OCI-LY7 (cell line): ENCODE data around the gene PPP2R3A. TPM values are rescaled to one million over a fixed set of nuclear protein-coding genes. Genes with fewer than 3 reads are reported as not detected.
"Not testable (repeated sequence)": the region's sequence is repeated elsewhere in the genome, so short reads cannot be mapped to it uniquely, and the experiment has no call there.

Experiments
- BruUV-seq: library from RNA; stranded (reverse); fragments of 400-500 nt; replicated peaks from 2 replicates; lab custom pipeline; 2021; lab: Mats Ljungman, UMichigan
- CTCF ChIA-PET: fragments of 300-600 bp; sonication (Branson Sonifier 250); formaldehyde crosslinking; loops from one replicate; lab custom pipeline; 2022; ENCODE audit warnings: antibody characterized with exemption; ENCODE audit not compliant: unreplicated experiment; lab: Charles Lee
- POLR2A ChIA-PET: fragments of 300-600 bp; sonication (Branson Sonifier 250); formaldehyde crosslinking; loops from one replicate; lab custom pipeline; 2022; ENCODE audit warnings: antibody characterized with exemption; lab: Charles Lee
- DNase-seq: peaks from one replicate; pipeline ENCODE4 v3.0.0-alpha.2; 2015; ENCODE audit warnings: low spot score
- H2AFZ ChIP-seq: fragments of 200-600 bp; sonication (generic), shearing (Covaris generic); 2 replicates; pipeline ENCODE4 v1.6.1; 2014; ENCODE audit warnings: mild to moderate bottlenecking, antibody characterized with exemption, low read length, moderate library complexity
- H3K27ac ChIP-seq: fragments of 200-600 bp; sonication (generic); 2 replicates; pipeline ENCODE4 v1.5.1; 2014; ENCODE audit warnings: mixed run types, low read depth, mild to moderate bottlenecking, moderate library complexity, low read length, inconsistent platforms; ENCODE audit not compliant: poor library complexity, severe bottlenecking
- H3K36me3 ChIP-seq: fragments of 200-600 bp; sonication (generic); 2 replicates; pipeline ENCODE4 v1.6.1; 2014; ENCODE audit warnings: mild to moderate bottlenecking, antibody characterized with exemption, low read length, moderate library complexity, mixed read lengths; ENCODE audit not compliant: insufficient read depth
- H3K4me1 ChIP-seq: fragments of 200-600 bp; sonication (generic); 2 replicates; pipeline ENCODE4 v1.5.1; 2014; ENCODE audit warnings: mild to moderate bottlenecking, low read length; ENCODE audit not compliant: insufficient read depth, poor library complexity, severe bottlenecking
- H3K4me2 ChIP-seq: fragments of 200-600 bp; sonication (generic); 2 replicates; pipeline ENCODE4 v1.6.1; 2014; ENCODE audit warnings: mild to moderate bottlenecking, low read length
- H3K4me3 ChIP-seq: fragments of 200-600 bp; sonication (generic); 2 replicates; pipeline ENCODE4 v1.5.1; 2014; ENCODE audit warnings: mild to moderate bottlenecking, low read depth, low read length; ENCODE audit not compliant: poor library complexity, severe bottlenecking
- H3K79me2 ChIP-seq: fragments of 200-600 bp; sonication (generic); 2 replicates; pipeline ENCODE4 v1.6.1; 2016; ENCODE audit warnings: low read depth, mild to moderate bottlenecking, low read length, moderate library complexity, mixed read lengths; ENCODE audit not compliant: insufficient read depth
- H3K9me2 ChIP-seq: fragments of 200-600 bp; sonication (generic); 2 replicates; pipeline ENCODE4 v1.6.1; 2016; ENCODE audit warnings: mild to moderate bottlenecking, low read length, mixed read lengths; ENCODE audit not compliant: insufficient read depth
- H3K9me3 ChIP-seq: fragments of 200-600 bp; sonication (generic); 2 replicates; pipeline ENCODE4 v1.6.1; 2014; ENCODE audit warnings: mild to moderate bottlenecking, mixed run types, low read length, mixed read lengths
- H4K20me1 ChIP-seq: fragments of 200-600 bp; sonication (generic); 2 replicates; pipeline ENCODE4 v1.6.1; 2014; ENCODE audit warnings: mild to moderate bottlenecking, antibody characterized with exemption, low read length, moderate library complexity, mixed read lengths; ENCODE audit not compliant: insufficient read depth
- CTCF ChIP-seq: fragments of 200-600 bp; sonication (generic); conservative IDR thresholded peaks from 2 replicates; pipeline ENCODE4 v1.5.1; 2014; ENCODE audit warnings: mild to moderate bottlenecking, antibody characterized with exemption, low read length, moderate library complexity, mixed read lengths
- EZH2phosphoT487 ChIP-seq: fragments of 200-600 bp; sonication (generic); IDR thresholded peaks from 2 replicates; pipeline ENCODE4 v1.6.1; 2018; ENCODE audit warnings: low read depth, borderline replicate concordance, mild to moderate bottlenecking, mixed run types, antibody characterized with exemption, low read length, moderate library complexity, mixed read lengths
- intact Hi-C: fragments of 100-400 bp; cut with micrococcal nuclease; formaldehyde crosslinking; loops from one replicate; pipeline ENCODE4 v1.10.0; 2022; ENCODE audit not compliant: unreplicated experiment
- total RNA-seq, 2 experiments: library from RNA; depleted of rRNA in 1 of 2; stranded (reverse); fragments of >200 nt in 1 of 2; shearing (Covaris generic) in 1 of 2; gene quantifications; 2 replicates each; pipeline ENCODE4 v1.2.3, GENCODE V29; 2014 to 2022

Gene PPP2R3A
- total RNA-seq, 2 experiments from 2014 or later, result 0.22 to 0.27 TPM

GRCh38 chr3:136075811-136076210 lies 110.3 kb downstream of the PPP2R3A start:
- Histone ChIP-seq H3K9me3 (no peaks in the 10 kb centered on the region), H3K36me3 (no peaks in the 10 kb centered on the region), H2AFZ (no peak overlapping the region), H4K20me1 (no peaks in the 10 kb centered on the region), H3K79me2 (no peaks in the 10 kb centered on the region), H3K4me2 (no peak overlapping the region), H3K4me1 (no peaks in the 10 kb centered on the region), H3K9me2 (no peaks in the 10 kb centered on the region), H3K27ac (no peak overlapping the region), H3K4me3 (no peak overlapping the region)
- no TSS peak for BruUV-seq
- TF ChIP-seq EZH2phosphoT487 (no peak), CTCF (no peak)
- DNase-seq, result no peak
- CTCF ChIA-PET, result no interaction called here
- intact Hi-C loops, result loop anchor here (1.0 to 10.0 kb wide), 7 partner anchors 171 to 938 kb away; partner anchors contain the start of genes NCK1 and STAG1
- POLR2A ChIA-PET, result interaction anchor here (0.8 kb wide), 1 partner anchor 15 kb away, joined by 3 read pairs; no protein-coding TSS in a partner anchor

- no peak overlapping the region for H3K4me2 ChIP-seq
- H3K27ac ChIP-seq, result no peak overlapping the region
- H3K36me3 ChIP-seq, result no peaks in the 10 kb centered on the region
- TF ChIP-seq CTCF, result peak; percentile 90
- no peak for TF ChIP-seq EZH2phosphoT487
- no peak overlapping the region for H3K4me3 ChIP-seq
- CTCF ChIA-PET, result no interaction called here
- POLR2A ChIA-PET, result interaction anchor here (0.6 to 1.4 kb wide), 4 partner anchors 18 to 215 kb away, joined by 3 to 4 read pairs (median 4); no protein-coding TSS in a partner anchor
- H3K9me3 ChIP-seq, result no peaks in the 10 kb centered on the region
- BruUV-seq, result no TSS peak
- peak; percentile 48 for DNase-seq
- H4K20me1 ChIP-seq, result no peaks in the 10 kb centered on the region
- H2AFZ ChIP-seq, result no peak overlapping the region
- no peaks in the 10 kb centered on the region for H3K9me2 ChIP-seq
- H3K4me1 ChIP-seq, result no peaks in the 10 kb centered on the region
- intact Hi-C loops, result loop anchor here (2.0 to 10.0 kb wide), 5 partner anchors 114 to 786 kb away; partner anchors contain the start of gene NCK1
- H3K79me2 ChIP-seq, result no peaks in the 10 kb centered on the region
Measured at GRCh38 chr3:136078421-136079364, 113.2 kb downstream of the PPP2R3A start.

GRCh38 chr3:136083641-136084382 lies 118.3 kb downstream of the PPP2R3A start:
- H3K9me3 ChIP-seq, H3K36me3 ChIP-seq, H2AFZ ChIP-seq, H3K4me2 ChIP-seq, H3K4me3 ChIP-seq, BruUV-seq, H3K9me2 ChIP-seq, CTCF ChIA-PET, DNase-seq, H3K27ac ChIP-seq, intact Hi-C loops, H3K79me2 ChIP-seq, H3K4me1 ChIP-seq, H4K20me1 ChIP-seq: not testable (repeated sequence)
- POLR2A ChIA-PET, result interaction anchor here (0.6 kb wide), 1 partner anchor 315 kb away, joined by 3 read pairs; no protein-coding TSS in a partner anchor

- H3K36me3 ChIP-seq, H4K20me1 ChIP-seq, DNase-seq, H3K9me2 ChIP-seq, CTCF ChIA-PET, H3K4me2 ChIP-seq, POLR2A ChIA-PET, intact Hi-C loops, H3K9me3 ChIP-seq, H3K4me3 ChIP-seq, H3K4me1 ChIP-seq, H2AFZ ChIP-seq, BruUV-seq, H3K79me2 ChIP-seq, H3K27ac ChIP-seq: not testable (repeated sequence)
Measured at GRCh38 chr3:136085067-136085466, 119.5 kb downstream of the PPP2R3A start.
